Erythroblast (primary cell): ENCODE results near the gene FGD4.

Experiments
- DNase-seq, 2 experiments: peaks; one replicate each; lab custom pipeline; 2025; lab: John Stamatoyannopoulos, UW
- GATA1 ChIP-seq: IDR thresholded peaks from 2 replicates; pipeline ENCODE4 v1.6.1; 2011; ENCODE audit warnings: low read depth, mild to moderate bottlenecking, control low read depth, low read length, moderate library complexity
- POLR2A ChIP-seq: IDR thresholded peaks from 2 replicates; pipeline ENCODE4 v1.6.1; 2011; ENCODE audit warnings: mild to moderate bottlenecking, low read length

The FGD4 gene

DNA sequence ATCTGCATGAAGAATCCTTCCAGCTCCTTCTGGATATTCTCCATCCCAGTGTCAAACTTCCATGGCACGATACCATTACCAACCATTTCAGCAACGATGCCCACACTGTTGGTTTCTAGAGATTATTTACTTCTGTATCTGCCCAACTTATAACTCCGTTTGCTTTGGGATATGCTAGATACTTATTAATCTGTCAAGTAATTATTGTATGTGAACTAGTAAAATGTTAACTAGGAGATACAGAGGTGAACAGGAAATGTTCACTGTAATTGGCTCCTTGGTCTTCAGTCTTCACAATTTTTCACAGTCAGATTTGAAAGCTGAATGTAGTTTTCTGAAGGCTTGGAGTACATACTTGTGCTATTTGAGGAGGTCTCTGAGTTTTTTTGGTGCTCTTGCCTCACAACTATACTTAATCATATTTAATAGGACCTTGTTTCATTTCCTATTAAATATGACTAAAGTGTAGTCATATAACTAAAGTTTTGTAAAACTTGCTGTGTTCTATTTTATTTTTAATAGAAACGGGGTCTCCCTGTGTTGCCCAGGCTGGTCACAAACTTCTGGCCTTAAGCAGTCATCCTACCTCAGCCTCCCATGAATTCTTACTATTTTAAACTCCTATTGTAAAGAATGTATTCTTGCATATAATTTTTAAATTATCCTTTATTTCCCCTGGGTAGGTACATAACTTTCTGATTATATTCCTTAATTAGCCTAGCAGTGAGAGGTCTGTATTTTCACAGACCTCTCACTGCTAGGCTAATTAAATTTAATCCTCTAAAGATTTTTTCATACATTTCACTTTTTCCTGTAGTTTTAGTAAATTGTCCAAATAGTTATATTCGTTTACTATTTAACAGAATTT lies 79.7 kb downstream of the FGD4 start:
- no peak for TF ChIP-seq GATA1
- no peak for TF ChIP-seq POLR2A
- DNase-seq: no peak

DNA sequence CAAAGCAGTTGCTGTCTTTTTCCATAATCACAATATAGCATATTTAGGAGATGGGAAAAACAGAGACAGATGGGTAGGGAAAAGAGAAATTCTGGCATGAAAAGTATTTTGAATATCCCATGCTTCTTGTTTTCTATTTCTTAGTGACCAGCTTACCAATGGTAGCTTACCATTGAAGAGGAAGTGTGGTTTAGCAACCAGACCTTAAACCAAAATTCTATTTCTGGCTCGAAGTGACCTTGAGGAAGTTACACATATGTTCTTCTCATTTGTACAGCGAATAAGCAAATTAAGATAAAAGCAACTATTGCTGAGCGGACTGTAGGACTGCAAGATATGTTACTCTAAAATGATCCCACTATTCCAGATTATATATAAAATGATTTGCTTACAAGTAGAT lies 82.9 kb downstream of the FGD4 start:
- TF ChIP-seq POLR2A (no peak), GATA1 (no peak)

DNA sequence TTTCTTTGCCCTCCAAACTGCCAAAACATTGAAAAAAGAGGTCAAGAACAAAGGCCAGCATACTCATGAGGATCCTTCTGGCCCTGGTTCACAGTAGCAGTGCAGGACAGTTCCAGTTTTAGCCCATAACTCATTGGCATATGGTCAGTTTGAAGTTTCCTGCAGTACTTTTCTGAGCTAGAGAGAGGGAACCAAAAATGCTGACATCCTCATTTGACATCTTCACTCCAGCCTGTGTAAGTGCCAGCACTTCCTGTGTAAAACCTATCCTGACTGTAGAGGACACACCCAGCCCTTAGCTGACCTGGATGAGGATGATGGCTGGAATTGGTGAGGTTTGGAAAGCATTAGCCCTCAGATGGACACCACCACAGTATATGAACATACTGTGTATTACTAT lies 84.1 kb downstream of the FGD4 start:
- TF ChIP-seq POLR2A: no peak
- no peak for TF ChIP-seq GATA1
- DNase-seq: no peak

More for the DNA sequence above, 82.9 kb downstream of the FGD4 start:
- no peak for DNase-seq

DNA sequence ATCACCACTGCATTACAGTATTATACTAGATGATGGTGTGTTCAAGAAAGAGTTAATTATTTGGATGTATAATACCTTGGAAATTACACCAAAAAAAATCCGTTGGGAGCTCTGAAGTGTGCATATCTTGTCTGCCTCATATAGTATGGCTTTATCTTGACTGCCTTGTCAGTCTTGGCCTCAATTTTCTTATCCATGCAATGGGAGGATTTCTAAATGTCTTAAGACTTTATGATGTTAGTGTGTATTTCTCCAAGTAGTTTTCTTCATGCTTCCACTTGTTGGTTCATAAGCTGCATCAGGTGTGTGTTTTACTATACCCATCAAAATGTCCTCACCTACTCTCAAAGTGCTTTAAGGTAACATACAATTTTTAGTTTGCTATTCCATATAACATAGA lies 84.6 kb downstream of the FGD4 start:
- TF ChIP-seq GATA1: no peak
- no peak for TF ChIP-seq POLR2A
- no peak for DNase-seq

DNA sequence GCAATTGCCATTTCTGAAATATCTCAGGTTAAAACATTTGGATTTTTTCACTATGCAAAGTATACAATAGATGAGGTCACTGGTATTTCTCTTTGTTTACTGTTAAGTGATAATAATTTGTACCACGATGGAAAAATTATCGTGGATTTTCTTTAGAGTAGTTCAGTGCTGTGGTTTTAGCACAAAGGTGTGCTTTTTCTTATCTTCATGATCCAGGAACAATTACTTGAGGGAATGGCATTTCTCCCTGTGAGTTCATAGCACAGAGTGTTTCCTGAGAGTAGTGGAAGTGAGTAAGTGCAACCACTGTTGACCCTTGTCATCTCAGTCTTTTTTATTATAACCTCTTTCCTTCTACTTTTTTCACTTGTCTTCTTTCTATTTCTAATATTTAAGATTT lies 86.8 kb downstream of the FGD4 start:
- DNase-seq: no peak
- TF ChIP-seq POLR2A: no peak
- TF ChIP-seq GATA1: no peak

DNA sequence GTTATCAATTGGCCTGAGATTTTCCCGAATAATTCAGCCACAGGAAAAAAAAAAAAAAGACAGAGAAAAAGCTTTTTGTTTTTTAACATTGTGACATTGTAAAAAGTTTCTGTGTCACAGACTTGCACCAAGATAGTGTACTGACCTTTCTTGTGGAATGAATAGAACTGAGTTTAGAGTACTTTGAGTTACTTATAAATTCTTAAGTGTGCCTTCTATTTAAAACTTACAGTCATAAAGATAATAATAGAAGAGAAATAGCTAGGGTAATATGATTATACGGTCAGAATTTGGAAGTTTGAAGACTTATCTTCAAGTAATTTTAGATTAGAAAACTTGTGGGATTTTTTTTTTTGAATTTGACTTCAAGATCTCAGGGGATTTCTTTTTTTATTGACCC lies 88.8 kb downstream of the FGD4 start:
- no peak for DNase-seq
- TF ChIP-seq GATA1: no peak
- no peak for TF ChIP-seq POLR2A

DNA sequence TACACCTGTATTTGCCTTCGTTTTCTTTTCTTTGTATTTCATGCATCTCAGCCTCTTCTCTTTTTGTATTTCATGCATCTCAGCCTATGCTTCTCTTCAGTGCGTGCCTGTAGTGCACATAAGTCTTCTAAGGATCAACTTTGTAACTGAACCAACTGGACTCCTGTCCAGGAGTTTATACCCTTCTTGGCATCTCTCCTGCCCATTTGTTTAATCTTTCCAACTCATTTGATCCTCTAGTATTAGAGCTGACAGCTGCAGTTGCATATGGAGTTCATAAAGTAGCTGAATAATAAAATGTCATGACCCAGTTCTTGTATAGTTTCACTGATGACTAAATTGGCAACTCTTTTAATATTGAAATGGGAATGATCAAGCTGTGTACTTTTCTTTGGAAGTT lies 89.7 kb downstream of the FGD4 start:
- TF ChIP-seq POLR2A (no peak), GATA1 (no peak)
- DNase-seq: no peak

DNA sequence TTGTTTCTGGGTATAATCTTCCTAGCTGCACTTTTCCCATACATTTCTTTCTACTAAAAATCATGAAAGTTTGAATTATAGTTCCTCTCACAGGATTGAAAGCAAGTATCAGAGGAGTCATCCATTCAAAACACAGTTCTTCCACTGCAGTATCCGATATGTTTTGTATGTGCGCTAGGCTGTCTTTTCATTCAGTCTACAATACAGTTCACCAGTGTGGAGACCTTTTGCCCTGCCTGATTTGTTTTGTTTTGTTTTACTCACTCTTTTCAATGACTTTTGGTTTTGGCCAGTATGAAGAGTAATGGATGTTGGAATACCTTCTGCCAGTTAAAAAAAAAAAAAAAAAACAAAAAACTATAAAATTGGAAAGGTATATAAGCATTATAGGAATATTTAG lies 91.4 kb downstream of the FGD4 start:
- no peak for DNase-seq
- TF ChIP-seq POLR2A (no peak), GATA1 (no peak)

DNA sequence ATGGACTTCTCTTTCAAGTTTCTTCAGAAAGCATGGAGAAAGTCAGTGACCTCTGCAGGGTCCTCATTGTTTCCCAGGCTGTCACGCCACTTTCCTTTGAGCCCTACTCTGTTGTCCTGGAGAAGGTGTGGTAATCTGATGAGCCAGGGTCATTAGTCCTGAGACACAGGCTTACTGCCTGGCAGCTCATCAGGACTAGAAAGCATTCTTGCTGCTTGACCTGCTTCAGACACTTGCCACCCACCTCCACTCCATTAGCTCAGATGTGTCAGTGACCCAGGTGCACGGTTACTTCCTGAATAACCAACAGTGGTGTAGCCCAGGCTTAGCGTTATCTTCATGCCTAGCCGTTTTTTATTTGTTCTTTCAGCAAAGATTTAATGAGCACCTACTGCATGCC lies 93.9 kb downstream of the FGD4 start:
- no peak for TF ChIP-seq GATA1
- TF ChIP-seq POLR2A: no peak
- DNase-seq: no peak

DNA sequence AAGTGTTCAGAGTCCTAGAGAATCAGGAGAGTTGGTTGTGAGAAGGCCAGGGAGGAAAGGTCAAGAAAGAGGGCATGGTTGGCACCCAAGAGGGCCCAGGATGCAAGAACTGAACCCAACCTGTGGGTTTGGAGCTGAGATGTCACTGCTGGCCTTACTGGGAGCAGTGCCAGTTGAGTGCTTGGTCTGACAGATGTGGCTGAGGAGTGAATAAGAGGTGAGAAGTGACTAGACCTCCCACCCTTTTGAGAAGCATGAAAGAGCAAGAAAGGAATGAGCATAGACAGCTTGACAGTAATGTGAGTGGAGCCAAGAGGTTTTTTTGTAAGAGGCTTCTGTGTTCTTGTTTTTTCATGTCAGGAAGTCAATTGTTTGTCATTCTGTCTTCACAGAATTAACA lies 95.3 kb downstream of the FGD4 start:
- TF ChIP-seq GATA1 (no peak), POLR2A (no peak)

DNA sequence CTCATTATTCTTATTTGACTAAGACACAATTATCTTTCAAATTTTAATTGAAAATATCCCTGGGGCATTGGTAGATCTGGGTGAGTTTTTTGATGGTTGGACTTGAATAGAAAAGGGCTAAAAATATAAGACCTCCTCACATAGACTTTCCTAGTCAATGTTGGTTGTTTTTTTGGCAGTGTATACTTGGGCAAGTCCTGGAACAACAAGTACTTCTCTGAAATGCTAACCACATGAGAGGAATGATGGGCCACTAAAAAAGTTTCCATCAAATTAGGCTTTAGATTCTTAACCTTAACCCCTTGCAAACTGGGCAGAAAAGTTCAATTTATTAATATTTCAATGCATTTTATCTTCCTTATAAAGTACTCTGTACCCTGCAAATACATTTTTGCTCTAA lies 97.6 kb downstream of the FGD4 start:
- DNase-seq: no peak
- TF ChIP-seq POLR2A (no peak), GATA1 (no peak)

More for the DNA sequence above, 95.3 kb downstream of the FGD4 start:
- DNase-seq: no peak

DNA sequence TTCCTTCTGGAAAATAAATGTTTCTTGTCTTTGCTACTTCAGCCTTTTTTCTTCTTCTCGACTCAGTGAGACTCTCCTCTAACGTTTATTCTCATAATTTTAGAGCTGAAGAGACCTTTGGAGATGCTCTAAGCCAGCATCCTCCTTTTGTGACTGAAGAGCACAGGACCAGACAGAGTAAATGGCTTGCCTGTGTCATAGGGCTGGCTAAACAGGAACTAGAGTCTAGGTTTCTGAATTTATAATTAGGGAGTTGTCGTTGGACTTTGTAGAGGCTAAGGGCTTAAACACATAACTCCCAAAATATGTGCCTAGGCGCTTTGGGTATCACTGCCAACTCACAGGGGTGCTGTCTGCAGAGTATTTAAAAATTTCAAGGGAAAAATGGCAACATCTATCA lies 98.5 kb downstream of the FGD4 start:
- DNase-seq: no peak
- no peak for TF ChIP-seq POLR2A
- TF ChIP-seq GATA1: no peak

DNA sequence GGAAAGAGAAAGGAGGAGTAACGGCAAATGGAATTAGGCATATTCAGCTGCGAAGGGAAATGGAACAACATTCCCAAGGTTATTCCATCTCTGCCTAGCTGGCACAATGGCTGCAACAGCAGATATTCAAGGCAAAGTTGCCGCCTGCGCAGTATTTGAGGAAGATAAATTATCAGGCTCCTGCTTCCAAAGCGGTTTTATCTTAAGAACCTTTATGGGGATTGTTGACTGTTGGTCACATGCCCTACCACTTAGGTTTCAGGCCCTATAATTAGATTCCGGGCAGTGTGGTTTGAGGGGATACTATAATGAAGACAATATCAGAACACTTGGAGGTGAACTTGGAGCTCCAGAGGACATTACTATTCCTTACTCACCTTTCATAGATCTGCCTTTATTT lies 99.7 kb downstream of the FGD4 start:
- no peak for TF ChIP-seq GATA1
- TF ChIP-seq POLR2A: no peak
- no peak for DNase-seq

DNA sequence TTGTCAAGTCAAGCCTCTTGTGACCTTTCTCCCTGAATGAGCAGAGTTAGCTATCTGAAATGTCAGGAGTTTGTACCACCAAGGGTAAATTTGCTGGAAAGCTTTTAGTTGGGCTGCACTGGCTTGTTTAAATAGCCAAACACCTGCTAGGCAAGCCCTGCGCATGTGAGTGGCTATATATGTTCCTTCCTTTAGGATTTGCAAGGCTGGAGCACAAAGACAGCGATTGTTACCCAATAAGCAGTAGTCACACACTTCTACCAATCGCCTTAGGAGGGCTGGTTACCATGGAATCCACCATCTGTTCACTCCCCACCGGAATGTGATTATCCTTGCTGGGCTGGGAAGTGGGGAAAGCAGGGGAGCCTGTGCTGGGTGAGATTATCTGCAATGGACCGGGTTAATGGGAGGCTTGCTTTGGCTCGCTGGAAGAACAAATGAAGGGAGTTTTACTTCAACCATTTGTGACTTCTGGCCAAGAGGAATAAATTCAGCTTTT lies 102.5 kb downstream of the FGD4 start:
- TF ChIP-seq POLR2A: no peak
- TF ChIP-seq GATA1: no peak
- DNase-seq: no peak

DNA sequence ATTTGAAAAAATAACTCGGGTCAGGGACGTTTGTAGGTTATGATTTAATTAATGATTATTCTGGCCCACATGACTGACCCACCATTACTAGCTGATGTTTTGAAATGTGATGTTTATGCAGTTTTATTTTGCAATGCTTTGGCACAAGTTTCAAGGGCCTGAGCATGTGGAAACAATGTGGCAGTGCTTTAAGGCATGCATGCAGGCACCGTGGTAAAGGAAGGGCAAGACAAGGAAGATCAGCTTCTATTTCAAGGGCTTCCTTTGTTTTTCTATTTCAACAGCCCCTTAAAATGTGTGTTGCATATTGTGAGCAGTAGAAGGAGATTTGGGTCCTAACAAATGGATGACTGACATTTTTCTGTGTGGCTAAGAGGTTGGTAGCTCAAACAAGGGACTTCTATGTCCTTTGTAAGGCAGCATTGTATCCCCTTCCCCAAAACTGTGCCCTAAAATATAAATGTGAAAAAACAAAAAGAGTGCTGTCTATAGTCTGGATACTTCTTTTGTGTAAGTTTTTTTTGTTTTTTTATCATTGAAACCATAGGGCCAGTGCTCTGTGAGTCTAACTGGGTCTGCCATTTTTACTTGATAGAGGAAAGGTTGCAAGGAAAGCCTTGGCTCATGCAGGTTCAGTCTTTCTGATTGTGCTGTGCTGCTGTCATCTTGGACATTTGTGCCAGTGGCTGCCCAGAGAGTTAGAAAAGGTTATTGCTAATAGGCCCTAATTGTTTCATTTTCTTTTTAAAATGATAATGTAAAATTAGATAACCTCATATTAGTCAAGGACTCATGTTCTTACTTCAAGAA lies 103.5 kb downstream of the FGD4 start:
- no peak for DNase-seq
- TF ChIP-seq GATA1: no peak
- TF ChIP-seq POLR2A: no peak
